Muscle of arm (tissue), 12 donors: Measurements from ENCODE around the gene HAO2. TPM values are rescaled to one million over a fixed set of nuclear protein-coding genes. Genes with fewer than 3 reads are reported as not detected.
"Not testable (repeated sequence)": the region's sequence is repeated elsewhere in the genome, so short reads cannot be mapped to it uniquely, and the experiment has no call there.

ENCODE experiments used
- DNase-seq: peaks from one replicate; pipeline ENCODE4 v3.0.0-alpha.2; 2013
- polyA plus RNA-seq, 12 donors: library from polyadenylated mRNA; unstranded; fragments of 120-200 nt; gene quantifications; one replicate each; pipeline ENCODE4 v1.2.1, GENCODE V29; 2013; ENCODE audit not compliant: insufficient read length in 12 of 12

The HAO2 gene
- polyA plus RNA-seq, 12 donors = 0.12 to 0.28 (median 0.24) TPM; not detected in 7

GRCh38 chr1:119345398-119345797 lies 23.2 kb upstream of the HAO2 start:
- DNase-seq = no peak

- no peak for DNase-seq
Measured at GRCh38 chr1:119347858-119348257, 20.7 kb upstream of the HAO2 start.

- no peak for DNase-seq
Measured at GRCh38 chr1:119348941-119349340, 19.6 kb upstream of the HAO2 start.

- not testable (repeated sequence) for DNase-seq
Measured at GRCh38 chr1:119350866-119351265, 17.7 kb upstream of the HAO2 start.

GRCh38 chr1:119351997-119352396 lies 16.6 kb upstream of the HAO2 start:
- no peak for DNase-seq

GRCh38 chr1:119353836-119354235 lies 14.7 kb upstream of the HAO2 start:
- no peak for DNase-seq

GRCh38 chr1:119358636-119359035 lies 9.9 kb upstream of the HAO2 start:
- no peak for DNase-seq

GRCh38 chr1:119359730-119360129 lies 8.9 kb upstream of the HAO2 start:
- no peak for DNase-seq

- DNase-seq = no peak
Measured at GRCh38 chr1:119361205-119361604, 7.4 kb upstream of the HAO2 start.

- DNase-seq = no peak
Measured at GRCh38 chr1:119361620-119362344, 6.8 kb upstream of the HAO2 start.

- DNase-seq = no peak
Measured at GRCh38 chr1:119363162-119363561, 5.4 kb upstream of the HAO2 start.

- no peak for DNase-seq
Measured at GRCh38 chr1:119364640-119365039, 3.9 kb upstream of the HAO2 start.

GRCh38 chr1:119366424-119366823 lies 2.2 kb upstream of the HAO2 start:
- no peak for DNase-seq

GRCh38 chr1:119367432-119368124 lies 1.0 kb upstream of the HAO2 start:
- peak; percentile 48 for DNase-seq

GRCh38 chr1:119370748-119371147 lies 2.2 kb downstream of the HAO2 start:
- DNase-seq = no peak

- no peak for DNase-seq
Measured at GRCh38 chr1:119371815-119372214, 3.2 kb downstream of the HAO2 start.

GRCh38 chr1:119372503-119373086 lies 4.0 kb downstream of the HAO2 start:
- peak; percentile 38 for DNase-seq

- DNase-seq = no peak
Measured at GRCh38 chr1:119373465-119373864, 4.9 kb downstream of the HAO2 start.

GRCh38 chr1:119374208-119374874 lies 5.8 kb downstream of the HAO2 start:
- no peak for DNase-seq

- DNase-seq = no peak
Measured at GRCh38 chr1:119375366-119375765, 6.8 kb downstream of the HAO2 start.

- DNase-seq = no peak
Measured at GRCh38 chr1:119376594-119376993, 8.0 kb downstream of the HAO2 start.

GRCh38 chr1:119377594-119377993 lies 9.0 kb downstream of the HAO2 start:
- not testable (repeated sequence) for DNase-seq

- no peak for DNase-seq
Measured at GRCh38 chr1:119379117-119379516, 10.5 kb downstream of the HAO2 start.
